ENCODE data around the gene VPS50. TPM values are rescaled to one million over a fixed set of nuclear protein-coding genes. Genes with fewer than 3 reads are reported as not detected.

The VPS50 gene
- total RNA-seq: 10 to 100 TPM; 18.8 to 41.6 TPM

DNA sequence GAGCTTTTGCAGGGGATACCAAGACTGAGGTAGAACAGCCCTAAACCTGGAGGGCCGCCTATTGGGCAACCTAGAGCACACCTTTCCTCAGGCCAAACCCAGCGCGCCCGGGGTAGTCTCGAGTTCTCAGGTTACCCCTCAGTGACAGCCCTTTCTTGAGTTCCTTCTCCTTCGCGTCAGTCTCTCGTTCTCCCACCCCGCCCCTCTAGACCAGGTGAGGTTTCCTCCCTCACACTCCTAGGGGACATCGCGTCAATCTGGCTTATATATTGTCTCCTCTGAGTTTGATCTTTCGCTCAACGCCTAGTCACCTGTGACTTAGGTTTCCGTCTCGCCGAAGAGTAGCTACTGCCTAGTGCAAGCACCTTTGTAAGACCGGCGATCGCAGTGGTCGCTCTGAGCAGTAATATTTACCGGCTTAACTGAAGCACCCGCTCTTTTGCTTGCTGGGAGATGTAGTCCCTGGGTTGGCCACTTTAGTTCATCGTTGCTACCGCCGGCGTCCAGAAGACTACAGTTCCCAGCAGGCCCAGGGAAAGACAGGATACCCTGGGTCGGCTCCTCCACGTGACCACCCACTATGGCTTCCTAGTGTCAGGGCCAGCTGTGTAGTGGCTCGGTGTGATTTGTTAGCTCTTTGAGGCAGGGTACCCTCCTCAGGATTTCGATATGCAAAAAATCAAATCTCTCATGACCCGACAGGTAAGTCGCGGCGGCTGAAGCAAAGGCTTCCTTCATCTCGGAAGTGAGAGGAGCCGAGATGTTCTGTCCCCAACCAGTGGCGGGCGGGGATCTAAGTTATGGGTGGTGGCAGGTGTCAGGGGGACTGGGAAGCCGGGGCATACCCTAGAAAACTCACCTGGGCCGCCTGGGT, at the start of gene VPS50:
TSS of gene VPS50 (plus strand) at position 568 of the 874 bp plus-strand sequence. CDS start at position 670, 102 bp downstream.
- DNase-seq (ENCODE audit: low spot score in 2 of 2): peak; percentile 84 to 92
- H3K9me3 Mint-ChIP-seq: no peaks in the 10 kb centered on the region
- ATAC-seq: peak; percentile 99
- peak within 1 kb of the TSS; percentile 84 to 94 for H3K27ac Mint-ChIP-seq
- peaks cover 7 to 9% of the 10 kb centered on the region in 2 donors for H3K36me3 Mint-ChIP-seq

DNA sequence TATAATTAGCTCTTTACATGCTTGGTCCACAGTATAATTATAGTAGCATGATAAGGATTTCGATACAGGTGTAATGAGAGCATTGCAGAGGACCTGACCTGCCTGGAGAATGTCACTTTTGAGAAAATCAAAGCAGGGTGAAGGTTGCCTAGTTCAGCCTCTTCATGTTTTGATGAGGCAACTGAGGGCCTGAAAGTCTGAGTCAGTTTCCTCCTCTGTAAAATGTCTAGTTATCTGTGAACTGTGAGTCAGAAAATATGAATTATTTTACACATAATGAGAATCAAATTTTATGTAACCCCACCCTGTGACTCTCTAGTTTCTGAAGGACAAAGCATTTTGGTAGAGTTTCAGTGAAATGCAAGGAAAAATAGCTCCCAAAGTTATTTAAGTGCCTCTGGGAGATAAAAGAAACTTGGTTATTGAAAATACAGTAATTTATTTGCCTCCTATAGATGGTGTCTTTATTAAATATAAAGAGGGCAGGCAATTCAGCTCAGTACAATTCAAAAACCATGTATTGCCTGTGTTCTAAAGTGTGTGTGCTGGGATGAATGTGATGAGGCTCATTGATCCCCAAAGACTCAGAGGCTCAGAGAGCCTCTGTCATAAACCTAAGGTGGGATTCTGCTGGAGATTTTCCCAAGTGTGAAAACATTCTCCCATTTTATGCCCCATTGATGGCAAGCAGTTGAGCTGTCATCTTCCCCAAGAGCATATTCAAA, 46.7 kb upstream of the VPS50 start:
- no peaks in the 10 kb centered on the region for H3K9me3 Mint-ChIP-seq
- H3K36me3 Mint-ChIP-seq: no peaks in the 10 kb centered on the region
- ATAC-seq (peak; percentile 69 to 98), DNase-seq (ENCODE audit: low spot score in 2 of 2) (peak in 1 of 2 donors; percentile 14)
- no peak overlapping the region for H3K27ac Mint-ChIP-seq

- no peak overlapping the region for H3K27ac Mint-ChIP-seq
- H3K36me3 Mint-ChIP-seq: no peaks in the 10 kb centered on the region
- DNase-seq (ENCODE audit: low spot score in 2 of 2): no peak
- no peaks in the 10 kb centered on the region for H3K9me3 Mint-ChIP-seq
- ATAC-seq: no peak
Measured at GRCh38 chr7:93188870-93189634, 43.1 kb upstream of the VPS50 start.

- H3K36me3 Mint-ChIP-seq: no peaks in the 10 kb centered on the region
- no peak overlapping the region for H3K27ac Mint-ChIP-seq
- H3K9me3 Mint-ChIP-seq: no peaks in the 10 kb centered on the region
- DNase-seq (ENCODE audit: low spot score in 2 of 2) (no peak), ATAC-seq (no peak)
Measured at GRCh38 chr7:93194386-93194785, 37.8 kb upstream of the VPS50 start.

- Mint-ChIP-seq H3K9me3 (no peaks in the 10 kb centered on the region), H3K36me3 (no peaks in the 10 kb centered on the region), H3K27ac (no peak overlapping the region)
- DNase-seq (ENCODE audit: low spot score in 2 of 2): no peak
- no peak for ATAC-seq
Measured at GRCh38 chr7:93196336-93196735, 35.8 kb upstream of the VPS50 start.

GRCh38 chr7:93198472-93198871, 33.7 kb upstream of the VPS50 start:
- H3K27ac Mint-ChIP-seq: no peak overlapping the region
- no peak for DNase-seq (ENCODE audit: low spot score in 2 of 2)
- ATAC-seq: no peak
- no peaks in the 10 kb centered on the region for H3K9me3 Mint-ChIP-seq
- H3K36me3 Mint-ChIP-seq: no peaks in the 10 kb centered on the region

- Mint-ChIP-seq H3K27ac (no peak overlapping the region), H3K36me3 (no peaks in the 10 kb centered on the region), H3K9me3 (no peaks in the 10 kb centered on the region)
- DNase-seq (ENCODE audit: low spot score in 2 of 2): no peak
- ATAC-seq: no peak
Measured at GRCh38 chr7:93202594-93203250, 29.4 kb upstream of the VPS50 start.

GRCh38 chr7:93203496-93203895, 28.7 kb upstream of the VPS50 start:
- Mint-ChIP-seq H3K27ac (no peak overlapping the region), H3K36me3 (no peaks in the 10 kb centered on the region), H3K9me3 (no peaks in the 10 kb centered on the region)
- DNase-seq (ENCODE audit: low spot score in 2 of 2): no peak
- no peak for ATAC-seq

DNA sequence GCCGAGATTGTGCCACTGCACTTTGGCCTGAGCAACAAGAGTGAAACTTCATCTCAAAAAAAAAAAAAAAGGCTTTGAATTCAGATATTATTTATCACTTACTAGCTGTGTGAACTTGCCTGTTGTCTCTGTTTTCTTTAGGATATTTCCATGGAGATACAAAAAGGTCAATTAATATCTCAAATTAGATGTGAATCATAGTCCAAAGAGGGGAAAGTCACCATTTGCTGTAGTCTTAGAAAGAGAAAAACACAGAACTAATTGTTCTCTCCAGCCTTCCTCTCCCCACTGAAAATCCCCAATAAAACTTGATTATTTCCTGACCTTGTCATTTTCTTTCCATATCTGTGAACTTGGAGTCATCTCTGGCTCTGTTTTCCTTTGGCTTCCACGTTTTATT, 27.1 kb upstream of the VPS50 start:
- Mint-ChIP-seq H3K36me3 (no peaks in the 10 kb centered on the region), H3K9me3 (no peaks in the 10 kb centered on the region), H3K27ac (no peak overlapping the region)
- DNase-seq (ENCODE audit: low spot score in 2 of 2) (no peak), ATAC-seq (no peak)

DNA sequence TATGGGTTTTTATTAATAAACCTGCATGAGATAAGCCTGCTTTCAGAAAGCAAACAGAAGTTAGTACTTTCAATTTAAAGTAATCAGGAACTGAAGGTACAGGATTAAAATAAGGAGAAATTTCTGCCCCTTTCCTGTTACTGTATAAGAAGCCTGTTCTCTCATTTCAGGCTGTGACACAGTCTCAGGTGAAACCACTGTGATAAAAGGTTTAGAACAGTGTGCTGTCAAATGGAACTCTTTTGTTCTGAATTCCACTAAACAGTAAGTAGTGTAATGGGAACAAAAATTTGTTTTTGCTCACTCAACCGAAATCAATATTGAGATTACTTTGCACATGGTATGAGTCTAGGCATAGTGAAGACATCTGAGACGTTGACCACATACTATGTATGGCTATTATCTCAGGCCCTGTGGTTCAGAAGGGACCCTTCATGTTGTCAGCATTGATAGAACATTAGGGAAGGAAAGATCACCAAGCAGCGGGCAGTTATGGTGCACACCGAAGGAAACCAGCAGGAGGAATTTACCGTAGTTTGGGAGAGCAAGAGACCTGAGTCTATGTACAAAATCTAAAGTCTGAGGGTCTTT, 20.8 kb upstream of the VPS50 start:
- no peak overlapping the region for H3K27ac Mint-ChIP-seq
- no peaks in the 10 kb centered on the region for H3K36me3 Mint-ChIP-seq
- no peak for DNase-seq (ENCODE audit: low spot score in 2 of 2)
- H3K9me3 Mint-ChIP-seq: no peaks in the 10 kb centered on the region
- no peak for ATAC-seq

DNA sequence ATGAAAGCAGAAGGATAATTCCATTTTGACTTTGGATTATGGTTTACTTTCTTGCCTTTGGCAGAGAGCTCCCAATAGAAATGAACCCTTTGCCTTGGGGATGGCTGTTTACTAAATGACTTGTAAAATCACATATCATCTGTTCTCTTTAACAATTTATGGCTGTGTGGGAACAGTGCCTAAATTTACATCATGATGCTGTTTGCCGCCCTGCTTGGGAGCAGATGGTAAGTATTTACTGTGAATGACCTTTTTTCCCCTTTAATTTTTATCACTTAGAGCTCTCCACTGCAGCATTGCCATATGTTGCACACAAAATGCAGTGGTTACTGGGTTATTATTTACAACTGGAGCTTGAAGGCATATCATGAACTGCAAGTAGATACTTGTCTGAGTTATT, 19.3 kb upstream of the VPS50 start:
- no peaks in the 10 kb centered on the region for H3K36me3 Mint-ChIP-seq
- H3K9me3 Mint-ChIP-seq: no peaks in the 10 kb centered on the region
- DNase-seq (ENCODE audit: low spot score in 2 of 2): no peak
- no peak for ATAC-seq
- H3K27ac Mint-ChIP-seq: no peak overlapping the region

- no peak overlapping the region for H3K27ac Mint-ChIP-seq
- H3K9me3 Mint-ChIP-seq: no peaks in the 10 kb centered on the region
- H3K36me3 Mint-ChIP-seq: no peaks in the 10 kb centered on the region
- ATAC-seq: no peak
- DNase-seq (ENCODE audit: low spot score in 2 of 2): no peak
Measured at GRCh38 chr7:93218997-93219827, 13.0 kb upstream of the VPS50 start.

DNA sequence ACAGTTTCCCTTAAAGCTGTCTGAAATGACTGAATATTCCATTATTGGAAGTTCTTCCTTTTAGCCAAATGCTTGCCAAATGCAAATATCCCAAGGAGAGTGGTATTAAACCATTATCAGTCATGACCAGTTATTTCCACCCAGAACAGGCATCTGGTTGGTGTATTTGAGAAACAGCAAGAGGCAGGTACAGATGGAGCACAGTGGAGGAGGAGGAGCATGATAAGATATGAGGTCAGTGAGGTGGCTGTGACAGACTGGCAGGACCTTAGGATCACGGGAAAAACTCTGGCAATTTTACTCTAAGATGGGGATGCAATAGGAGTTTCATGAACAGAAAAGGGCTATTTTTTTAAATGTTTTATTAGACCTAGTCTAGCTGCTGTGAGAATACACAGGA, 12.3 kb upstream of the VPS50 start:
- no peaks in the 10 kb centered on the region for H3K36me3 Mint-ChIP-seq
- ATAC-seq (no peak), DNase-seq (ENCODE audit: low spot score in 2 of 2) (no peak)
- H3K9me3 Mint-ChIP-seq: no peaks in the 10 kb centered on the region
- H3K27ac Mint-ChIP-seq: no peak overlapping the region

DNA sequence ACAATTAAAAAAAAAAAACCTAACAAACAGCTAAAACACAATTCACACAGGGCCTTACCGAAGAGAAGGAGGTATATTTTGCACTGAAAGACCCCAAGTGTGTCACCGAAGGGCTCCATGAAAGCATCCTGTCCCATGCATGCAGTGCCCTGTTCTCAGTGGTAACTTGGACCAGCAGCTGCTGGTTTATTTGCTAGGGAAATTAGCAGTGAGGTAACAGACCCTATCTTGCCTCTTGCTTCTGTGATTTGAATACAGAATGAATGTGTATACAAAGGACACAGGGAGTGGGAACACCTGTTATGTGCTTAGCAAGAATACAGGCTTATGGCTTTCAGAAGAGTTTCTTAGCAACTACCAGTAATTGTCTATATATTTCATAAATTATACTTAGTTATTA, 5.9 kb upstream of the VPS50 start, which contains the start of gene HEPACAM2:
TSS of gene HEPACAM2 (minus strand) at position 160 of the 400 bp plus-strand sequence.
- no peak for ATAC-seq
- DNase-seq (ENCODE audit: low spot score in 2 of 2): no peak
- no peak within 1 kb of the TSS for H3K27ac Mint-ChIP-seq
- no peaks in the 10 kb centered on the region for H3K36me3 Mint-ChIP-seq
- H3K9me3 Mint-ChIP-seq: no peaks in the 10 kb centered on the region

DNA sequence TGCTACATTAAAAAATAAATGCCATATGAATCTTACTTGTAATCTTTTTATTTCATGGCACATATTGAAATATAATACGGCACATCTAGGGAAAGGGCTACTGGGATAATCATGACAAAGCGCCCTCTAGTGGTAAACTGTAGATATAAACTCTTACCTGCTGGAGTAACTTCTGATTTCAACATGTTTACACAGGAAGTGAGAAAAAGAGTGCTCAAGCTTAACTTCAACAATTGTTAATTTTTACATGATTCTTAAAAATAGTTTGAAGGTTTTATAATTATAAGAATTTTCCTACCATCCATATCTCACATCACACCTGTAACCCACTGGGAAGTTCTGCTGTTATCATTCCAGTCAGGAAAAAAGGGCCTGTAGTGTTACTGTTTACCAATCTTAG, 3.9 kb upstream of the VPS50 start:
- ATAC-seq (no peak), DNase-seq (ENCODE audit: low spot score in 2 of 2) (peak in 1 of 2 donors; percentile 19)
- Mint-ChIP-seq H3K36me3 (peaks cover 7 to 9% of the 10 kb centered on the region in 2 donors), H3K27ac (no peak overlapping the region), H3K9me3 (no peaks in the 10 kb centered on the region)

Measured in activated naive CD4-positive, alpha-beta T cell treated with anti-CD3 and anti-CD28 coated beads, Interleukin-2, amount 50 U/mL, for 72 hours (primary cell).